Left kidney (tissue), 2 donors: ENCODE results near the gene DCTD. TPM values are rescaled to one million over a fixed set of nuclear protein-coding genes. Genes with fewer than 3 reads are reported as not detected.

Source experiments
- DNase-seq: peaks from one replicate; pipeline ENCODE4 v3.0.0-alpha.2; 2013
- polyA plus RNA-seq: library from polyadenylated mRNA; unstranded; fragments of 120-200 nt; gene quantifications from one replicate; pipeline ENCODE4 v1.2.1, GENCODE V29; 2013; ENCODE audit not compliant: insufficient read length

The DCTD gene
- polyA plus RNA-seq, 1 donor = 119 TPM

GRCh38 chr4:182873726-182874125, 43.5 kb downstream of the DCTD start:
- no peak for DNase-seq

GRCh38 chr4:182873289-182873688, 43.9 kb downstream of the DCTD start:
- DNase-seq = no peak

GRCh38 chr4:182872886-182873285, 44.3 kb downstream of the DCTD start:
- no peak for DNase-seq

GRCh38 chr4:182871616-182872015, 45.6 kb downstream of the DCTD start:
- DNase-seq = no peak

GRCh38 chr4:182869697-182870096, 47.5 kb downstream of the DCTD start:
- DNase-seq = no peak

- no peak for DNase-seq
Measured at GRCh38 chr4:182866746-182867145, 50.4 kb downstream of the DCTD start.

- DNase-seq = no peak
Measured at GRCh38 chr4:182863501-182863900, 53.7 kb downstream of the DCTD start.

GRCh38 chr4:182862921-182863320, 54.3 kb downstream of the DCTD start:
- no peak for DNase-seq

- DNase-seq = no peak
Measured at GRCh38 chr4:182862141-182862875, 54.9 kb downstream of the DCTD start.

- DNase-seq = no peak
Measured at GRCh38 chr4:182861346-182861745, 55.8 kb downstream of the DCTD start.

- DNase-seq = no peak
Measured at GRCh38 chr4:182859730-182860129, 57.5 kb downstream of the DCTD start.

- no peak for DNase-seq
Measured at GRCh38 chr4:182858711-182859110, 58.5 kb downstream of the DCTD start.

- DNase-seq = no peak
Measured at GRCh38 chr4:182856862-182857261, 60.3 kb downstream of the DCTD start.

GRCh38 chr4:182855877-182856276, 61.3 kb downstream of the DCTD start:
- no peak for DNase-seq

GRCh38 chr4:182855312-182855711, 61.9 kb downstream of the DCTD start:
- no peak for DNase-seq

- no peak for DNase-seq
Measured at GRCh38 chr4:182854466-182854865, 62.7 kb downstream of the DCTD start.

- DNase-seq = no peak
Measured at GRCh38 chr4:182853731-182854330, 63.4 kb downstream of the DCTD start.

- no peak for DNase-seq
Measured at GRCh38 chr4:182848685-182849084, 68.5 kb downstream of the DCTD start.

GRCh38 chr4:182847576-182848450, 69.4 kb downstream of the DCTD start:
- no peak for DNase-seq

- no peak for DNase-seq
Measured at GRCh38 chr4:182846036-182846435, 71.2 kb downstream of the DCTD start.

- DNase-seq = no peak
Measured at GRCh38 chr4:182845618-182846017, 71.6 kb downstream of the DCTD start.

GRCh38 chr4:182843808-182844325, 73.3 kb downstream of the DCTD start:
- no peak for DNase-seq
